Natural killer cell (primary cell): ENCODE measurements around the gene DDR1. TPM values are rescaled to one million over a fixed set of nuclear protein-coding genes. Genes with fewer than 3 reads are reported as not detected.

Experiments
- ATAC-seq, 3 donors: fragments of 150-1000 bp in 2 of 3; fragments of 200-7000 bp in 1 of 3; cut with Tn5 transposase; 1 replicate in 1 of 3; 2 replicates in 2 of 3; pipeline ENCODE4 v1.10.0; 2021; ENCODE audit warnings: mild to moderate bottlenecking in 2 of 3, moderate library complexity in 2 of 3
- DNase-seq, 2 donors: peaks; one replicate each; pipeline versions ENCODE4 v3.0.0 to v3.0.0-alpha.2; 2013 to 2021; ENCODE audit warnings: mixed read lengths in 1 of 2
- H3K27ac ChIP-seq: one replicate; pipeline ENCODE4 v1.5.1; 2013; ENCODE audit warnings: mild to moderate bottlenecking, low read length
- H3K27me3 ChIP-seq: one replicate; pipeline ENCODE4 v1.6.1; 2013; ENCODE audit warnings: low read length; ENCODE audit not compliant: control insufficient read depth, insufficient read depth
- H3K36me3 ChIP-seq: one replicate; pipeline ENCODE4 v1.6.1; 2013; ENCODE audit warnings: low read length; ENCODE audit not compliant: control insufficient read depth, insufficient read depth
- H3K4me1 ChIP-seq: one replicate; pipeline ENCODE4 v1.6.1; 2013; ENCODE audit warnings: low read length; ENCODE audit not compliant: control insufficient read depth, insufficient read depth
- H3K4me3 ChIP-seq: one replicate; pipeline ENCODE4 v1.5.1; 2013; ENCODE audit warnings: low read length
- H3K9me3 ChIP-seq: one replicate; pipeline ENCODE4 v1.6.1; 2013; ENCODE audit warnings: low read length; ENCODE audit not compliant: control insufficient read depth, insufficient read depth
- H3K27ac Mint-ChIP-seq, 2 donors: one replicate each; pipeline ENCODE4 v1.8.0; 2022; ENCODE audit warnings: mild to moderate bottlenecking in 2 of 2, mixed read lengths in 2 of 2, moderate library complexity in 1 of 2
- H3K27me3 Mint-ChIP-seq, 2 donors: one replicate each; pipeline ENCODE4 v1.8.0; 2022; ENCODE audit warnings: low read depth in 2 of 2, mixed read lengths in 2 of 2
- H3K36me3 Mint-ChIP-seq: one replicate; pipeline ENCODE4 v1.8.0; 2022; ENCODE audit warnings: mixed read lengths
- H3K4me1 Mint-ChIP-seq, 2 donors: one replicate each; pipeline ENCODE4 v1.8.0; 2022; ENCODE audit warnings: mixed read lengths in 2 of 2
- H3K4me3 Mint-ChIP-seq: one replicate; pipeline ENCODE4 v1.8.0; 2022; ENCODE audit warnings: mild to moderate bottlenecking, moderate library complexity, mixed read lengths
- H3K9me3 Mint-ChIP-seq, 2 donors: one replicate each; pipeline ENCODE4 v1.8.0; 2022; ENCODE audit warnings: mixed read lengths in 2 of 2
- CTCF ChIP-seq: fragments of 200-600 bp; IDR thresholded peaks from one replicate; pipeline ENCODE4 v1.8.0; 2022; ENCODE audit warnings: antibody characterized with exemption
- WGBS: methylation state at CpG from one replicate; pipeline ENCODE4 v1.1.7; 2013; ENCODE audit warnings: missing lambda C conversion rate; ENCODE audit not compliant: insufficient coverage; 5-methylcytosine and 5-hydroxymethylcytosine counted together
- intact Hi-C: fragments of 100-400 bp; cut with micrococcal nuclease; formaldehyde crosslinking; loops from one replicate; pipeline ENCODE4 v1.14.2; 2022
- total RNA-seq, 4 donors: library from RNA; stranded (reverse); fragments of 120-200 nt in 1 of 4; gene quantifications; one replicate each; pipeline versions ENCODE4 v1.2.3 to v1.2.4, GENCODE V29; 2013 to 2022

The DDR1 gene
- total RNA-seq, 3 donors from 2014 or later (not counting 1 experiment from before 2014, with no cell fraction given) = 2.6 to 7.4 (median 5.2) TPM

GRCh38 chr6:30935018-30935417, 50.7 kb downstream of the DDR1 start:
- intact Hi-C loops = no loop called here
- H3K4me3 Mint-ChIP-seq = no peak overlapping the region
- Histone ChIP-seq H3K27ac (no peak overlapping the region), H3K9me3 (no peaks in the 10 kb centered on the region), H3K4me3 (no peak overlapping the region), H3K27me3 (no peaks in the 10 kb centered on the region), H3K36me3 (no peaks in the 10 kb centered on the region), H3K4me1 (no peaks in the 10 kb centered on the region)
- WGBS = 17% methylated on average over 3 of the region's 3 CpGs
- H3K27ac Mint-ChIP-seq = no peak overlapping the region
- H3K4me1 Mint-ChIP-seq = no peaks in the 10 kb centered on the region
- H3K36me3 Mint-ChIP-seq = no peaks in the 10 kb centered on the region
- peaks cover 17 to 19% of the 10 kb centered on the region in 2 donors for H3K27me3 Mint-ChIP-seq
- no peak for ATAC-seq
- no peaks in the 10 kb centered on the region for H3K9me3 Mint-ChIP-seq
- TF ChIP-seq CTCF = no peak
- no peak for DNase-seq

- Mint-ChIP-seq H3K4me1 (no peaks in the 10 kb centered on the region), H3K4me3 (no peak overlapping the region), H3K9me3 (no peaks in the 10 kb centered on the region), H3K27ac (no peak overlapping the region), H3K36me3 (no peaks in the 10 kb centered on the region), H3K27me3 (peaks cover 26 to 42% of the 10 kb centered on the region in 2 donors)
- 80% methylated on average over 5 of the region's 6 CpGs for WGBS
- DNase-seq (no peak), ATAC-seq (no peak)
- Histone ChIP-seq H3K9me3 (no peaks in the 10 kb centered on the region), H3K4me1 (no peaks in the 10 kb centered on the region), H3K4me3 (no peak overlapping the region), H3K27me3 (no peaks in the 10 kb centered on the region), H3K27ac (no peak overlapping the region), H3K36me3 (no peaks in the 10 kb centered on the region)
- intact Hi-C loops = no loop called here
- no peak for TF ChIP-seq CTCF
Observed at GRCh38 chr6:30937265-30937664, 52.9 kb downstream of the DDR1 start.

GRCh38 chr6:30938730-30939129, 54.4 kb downstream of the DDR1 start:
- WGBS = 62% methylated on average over 3 of the region's 4 CpGs
- Histone ChIP-seq H3K9me3 (no peaks in the 10 kb centered on the region), H3K4me3 (no peak overlapping the region), H3K36me3 (no peaks in the 10 kb centered on the region), H3K27me3 (peaks cover 5% of the 10 kb centered on the region), H3K4me1 (no peaks in the 10 kb centered on the region), H3K27ac (no peak overlapping the region)
- no peaks in the 10 kb centered on the region for H3K9me3 Mint-ChIP-seq
- no peak overlapping the region for H3K4me3 Mint-ChIP-seq
- no peak for TF ChIP-seq CTCF
- no peak overlapping the region for H3K27ac Mint-ChIP-seq
- DNase-seq = no peak
- ATAC-seq = no peak
- intact Hi-C loops = no loop called here
- H3K36me3 Mint-ChIP-seq = no peaks in the 10 kb centered on the region
- no peaks in the 10 kb centered on the region for H3K4me1 Mint-ChIP-seq
- H3K27me3 Mint-ChIP-seq = peaks cover 32 to 55% of the 10 kb centered on the region in 2 donors

GRCh38 chr6:30939473-30939872, 55.2 kb downstream of the DDR1 start:
- Mint-ChIP-seq H3K9me3 (no peaks in the 10 kb centered on the region), H3K27me3 (peaks cover 35 to 62% of the 10 kb centered on the region in 2 donors), H3K4me1 (no peaks in the 10 kb centered on the region), H3K4me3 (no peak overlapping the region), H3K36me3 (no peaks in the 10 kb centered on the region), H3K27ac (no peak overlapping the region)
- intact Hi-C loops = no loop called here
- Histone ChIP-seq H3K36me3 (no peaks in the 10 kb centered on the region), H3K27ac (no peak overlapping the region), H3K4me3 (no peak overlapping the region), H3K27me3 (peaks cover 5% of the 10 kb centered on the region), H3K4me1 (no peaks in the 10 kb centered on the region), H3K9me3 (no peaks in the 10 kb centered on the region)
- no peak for DNase-seq
- TF ChIP-seq CTCF = no peak
- WGBS = 71% methylated on average over 3 of the region's 3 CpGs
- ATAC-seq = no peak
